ENCODE measurements around the gene C6.
"Not testable (repeated sequence)": the region's sequence is repeated elsewhere in the genome, so short reads cannot be mapped to it uniquely, and the experiment has no call there.

The C6 gene

GRCh38 chr5:41213340-41213739 lies at the start of gene C6:
C6 (minus strand) TSS chr5:41213532; CDS start chr5:41203230, 10,302 bp downstream.
- H3K4me1 Mint-ChIP-seq, result no peaks in the 10 kb centered on the region
- no peak within 1 kb of the TSS for H3K27ac Mint-ChIP-seq
- DNase-seq (ENCODE audit: low spot score in 2 of 2) (no peak), ATAC-seq (no peak)
- H3K36me3 Mint-ChIP-seq, result no peaks in the 10 kb centered on the region
- H3K9me3 Mint-ChIP-seq, result peaks cover 3% of the 10 kb centered on the region
- no peak within 1 kb of the TSS for H3K4me3 Mint-ChIP-seq

- Mint-ChIP-seq H3K9me3 (peaks cover 7% of the 10 kb centered on the region), H3K36me3 (no peaks in the 10 kb centered on the region), H3K4me3 (no peak overlapping the region), H3K4me1 (no peaks in the 10 kb centered on the region), H3K27ac (no peak overlapping the region)
- no peak for DNase-seq (ENCODE audit: low spot score in 2 of 2)
- no peak for ATAC-seq
Observed at GRCh38 chr5:41256400-41256799, 43.1 kb upstream of the C6 start.

DNA sequence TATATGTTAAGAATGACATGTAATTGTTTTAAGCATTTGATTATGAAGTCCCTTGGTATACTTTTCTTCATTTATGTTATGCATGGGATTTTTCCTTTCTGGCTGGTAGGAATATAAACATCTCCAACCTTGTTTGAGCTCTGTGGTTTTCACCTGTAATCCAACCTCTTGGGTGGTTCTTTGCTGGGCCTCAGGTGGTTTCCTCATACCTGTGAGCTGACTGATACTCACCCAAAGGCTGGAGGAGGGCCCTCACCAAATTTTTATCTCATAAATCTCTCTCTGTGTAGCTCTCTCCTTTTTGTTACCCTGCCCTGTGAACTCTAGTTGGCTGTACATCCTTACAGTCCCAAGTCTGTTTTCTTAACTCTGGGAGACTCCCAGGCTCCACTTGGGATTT lies 39.8 kb upstream of the C6 start:
- no peak overlapping the region for H3K27ac Mint-ChIP-seq
- no peak for ATAC-seq
- no peaks in the 10 kb centered on the region for H3K36me3 Mint-ChIP-seq
- H3K4me3 Mint-ChIP-seq, result no peak overlapping the region
- DNase-seq (ENCODE audit: low spot score in 2 of 2), result no peak
- H3K4me1 Mint-ChIP-seq, result no peaks in the 10 kb centered on the region
- H3K9me3 Mint-ChIP-seq, result peaks cover 7% of the 10 kb centered on the region

DNA sequence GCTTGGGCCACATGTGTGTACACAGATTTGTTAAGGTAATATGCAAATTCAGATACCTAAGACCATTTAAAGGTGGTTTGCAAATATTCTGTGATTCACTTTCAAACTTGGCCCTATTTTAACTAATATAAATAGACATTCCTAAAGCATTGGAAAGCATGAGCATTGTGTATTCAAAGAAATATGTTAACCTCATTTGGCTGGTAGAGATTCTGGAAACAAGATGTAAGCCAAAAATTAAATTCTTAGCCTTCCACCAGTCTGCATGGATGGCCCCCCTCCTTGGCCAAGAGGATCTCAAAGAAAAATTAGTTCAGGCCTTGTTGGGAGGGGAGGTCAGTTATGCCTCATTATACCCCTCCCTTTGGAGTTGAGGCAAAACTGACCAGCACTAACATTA lies 38.7 kb upstream of the C6 start:
- Mint-ChIP-seq H3K36me3 (no peaks in the 10 kb centered on the region), H3K9me3 (peaks cover 7% of the 10 kb centered on the region), H3K27ac (no peak overlapping the region), H3K4me3 (no peak overlapping the region), H3K4me1 (no peaks in the 10 kb centered on the region)
- ATAC-seq, result no peak
- no peak for DNase-seq (ENCODE audit: low spot score in 2 of 2)

GRCh38 chr5:41250351-41250987 lies 37.1 kb upstream of the C6 start:
- no peaks in the 10 kb centered on the region for H3K36me3 Mint-ChIP-seq
- DNase-seq (ENCODE audit: low spot score in 2 of 2) (no peak), ATAC-seq (no peak)
- peaks cover 5% of the 10 kb centered on the region for H3K9me3 Mint-ChIP-seq
- no peaks in the 10 kb centered on the region for H3K4me1 Mint-ChIP-seq
- H3K4me3 Mint-ChIP-seq, result no peak overlapping the region
- no peak overlapping the region for H3K27ac Mint-ChIP-seq

- DNase-seq (ENCODE audit: low spot score in 2 of 2), result no peak
- no peak overlapping the region for H3K4me3 Mint-ChIP-seq
- no peak overlapping the region for H3K27ac Mint-ChIP-seq
- H3K9me3 Mint-ChIP-seq, result peaks cover 3% of the 10 kb centered on the region
- H3K4me1 Mint-ChIP-seq, result no peaks in the 10 kb centered on the region
- no peak for ATAC-seq
- H3K36me3 Mint-ChIP-seq, result no peaks in the 10 kb centered on the region
Observed at GRCh38 chr5:41247135-41247534, 33.8 kb upstream of the C6 start.

- no peak overlapping the region for H3K27ac Mint-ChIP-seq
- H3K4me3 Mint-ChIP-seq, result no peak overlapping the region
- no peak for ATAC-seq
- H3K36me3 Mint-ChIP-seq, result no peaks in the 10 kb centered on the region
- H3K9me3 Mint-ChIP-seq, result peaks cover 3% of the 10 kb centered on the region
- no peak for DNase-seq (ENCODE audit: low spot score in 2 of 2)
- H3K4me1 Mint-ChIP-seq, result no peaks in the 10 kb centered on the region
Observed at GRCh38 chr5:41246376-41246775, 33.0 kb upstream of the C6 start.

- H3K4me3 Mint-ChIP-seq, result no peak overlapping the region
- no peak for DNase-seq (ENCODE audit: low spot score in 2 of 2)
- peaks cover 3% of the 10 kb centered on the region for H3K9me3 Mint-ChIP-seq
- no peak overlapping the region for H3K27ac Mint-ChIP-seq
- no peak for ATAC-seq
- no peaks in the 10 kb centered on the region for H3K36me3 Mint-ChIP-seq
- no peaks in the 10 kb centered on the region for H3K4me1 Mint-ChIP-seq
Observed at GRCh38 chr5:41243558-41243957, 30.2 kb upstream of the C6 start.

- no peak overlapping the region for H3K27ac Mint-ChIP-seq
- H3K4me1 Mint-ChIP-seq, result no peaks in the 10 kb centered on the region
- no peaks in the 10 kb centered on the region for H3K36me3 Mint-ChIP-seq
- ATAC-seq (peak; percentile 13), DNase-seq (ENCODE audit: low spot score in 2 of 2) (no peak)
- H3K4me3 Mint-ChIP-seq, result no peak overlapping the region
- peaks cover 7% of the 10 kb centered on the region for H3K9me3 Mint-ChIP-seq
Observed at GRCh38 chr5:41240985-41241384, 27.7 kb upstream of the C6 start.

DNA sequence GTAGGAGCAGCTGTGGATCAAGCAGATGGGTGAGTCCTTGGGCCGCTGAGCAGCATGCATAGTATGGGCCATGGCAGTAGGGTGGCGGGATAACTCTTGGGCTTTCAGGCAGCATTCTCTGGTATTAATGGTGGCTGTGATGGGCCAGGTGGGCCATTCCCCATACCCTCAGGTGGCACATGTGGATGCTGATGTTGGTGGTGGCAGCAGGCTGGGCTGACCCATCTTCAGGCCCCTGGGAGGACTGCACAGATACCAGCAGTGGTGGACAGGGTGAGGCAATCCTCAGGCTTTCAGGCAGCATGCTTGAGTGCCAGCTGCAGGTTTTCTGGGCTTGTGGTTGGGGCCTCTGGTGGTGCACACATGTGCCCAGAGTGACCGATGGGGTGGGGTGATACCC lies 27.1 kb upstream of the C6 start:
- ATAC-seq, result no peak
- H3K4me1 Mint-ChIP-seq, result no peaks in the 10 kb centered on the region
- H3K27ac Mint-ChIP-seq, result no peak overlapping the region
- no peak overlapping the region for H3K4me3 Mint-ChIP-seq
- DNase-seq (ENCODE audit: low spot score in 2 of 2), result no peak
- H3K9me3 Mint-ChIP-seq, result peaks cover 7% of the 10 kb centered on the region
- H3K36me3 Mint-ChIP-seq, result no peaks in the 10 kb centered on the region

GRCh38 chr5:41234475-41234874 lies 21.1 kb upstream of the C6 start:
- no peak overlapping the region for H3K27ac Mint-ChIP-seq
- no peak for DNase-seq (ENCODE audit: low spot score in 2 of 2)
- no peaks in the 10 kb centered on the region for H3K36me3 Mint-ChIP-seq
- H3K9me3 Mint-ChIP-seq, result peaks cover 18% of the 10 kb centered on the region
- no peaks in the 10 kb centered on the region for H3K4me1 Mint-ChIP-seq
- H3K4me3 Mint-ChIP-seq, result no peak overlapping the region
- no peak for ATAC-seq

- DNase-seq (ENCODE audit: low spot score in 2 of 2) (no peak), ATAC-seq (no peak)
- Mint-ChIP-seq H3K27ac (no peak overlapping the region), H3K36me3 (no peaks in the 10 kb centered on the region), H3K4me1 (no peaks in the 10 kb centered on the region), H3K9me3 (peaks cover 24% of the 10 kb centered on the region), H3K4me3 (no peak overlapping the region)
Observed at GRCh38 chr5:41232797-41233196, 19.5 kb upstream of the C6 start.

- H3K4me3 Mint-ChIP-seq; H3K27ac Mint-ChIP-seq; DNase-seq (ENCODE audit: low spot score in 2 of 2); H3K36me3 Mint-ChIP-seq; H3K4me1 Mint-ChIP-seq; ATAC-seq: not testable (repeated sequence)
- peaks cover 28% of the 10 kb centered on the region for H3K9me3 Mint-ChIP-seq
Observed at GRCh38 chr5:41230276-41230675, 16.9 kb upstream of the C6 start.

- peaks cover 9% of the 10 kb centered on the region for H3K9me3 Mint-ChIP-seq
- no peak overlapping the region for H3K4me3 Mint-ChIP-seq
- H3K4me1 Mint-ChIP-seq, result no peaks in the 10 kb centered on the region
- H3K27ac Mint-ChIP-seq, result no peak overlapping the region
- no peak for DNase-seq (ENCODE audit: low spot score in 2 of 2)
- no peaks in the 10 kb centered on the region for H3K36me3 Mint-ChIP-seq
- no peak for ATAC-seq
Observed at GRCh38 chr5:41223962-41224361, 10.6 kb upstream of the C6 start.

DNA sequence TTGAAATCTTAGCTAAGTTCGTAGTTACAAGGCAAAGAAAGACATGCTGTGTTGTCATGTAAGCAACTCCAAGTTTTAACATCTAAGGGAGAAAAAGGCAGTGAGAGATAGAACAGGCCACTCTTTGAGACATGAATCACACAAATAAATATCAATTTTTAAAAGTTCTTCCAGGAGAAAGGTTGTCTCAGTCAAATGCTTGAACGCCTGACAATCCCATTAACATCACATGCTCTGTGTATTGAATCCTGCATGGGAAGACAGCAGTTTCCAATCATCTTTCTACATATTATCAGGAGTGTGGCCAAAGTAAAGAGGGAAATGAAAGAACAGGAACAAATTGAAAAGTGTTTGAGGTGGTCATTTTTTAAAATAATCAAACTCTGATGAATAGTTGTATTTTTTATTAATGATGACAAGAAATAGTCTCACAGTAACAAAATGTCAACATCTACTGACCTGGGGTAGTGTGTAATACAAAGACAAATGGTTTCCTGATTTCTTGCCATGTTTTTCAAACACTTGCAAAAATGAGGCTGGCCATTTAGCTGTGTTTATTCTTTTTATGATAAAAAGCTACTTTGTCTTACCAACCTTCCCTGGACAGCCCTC lies 6.4 kb upstream of the C6 start:
- DNase-seq (ENCODE audit: low spot score in 2 of 2), result no peak
- Mint-ChIP-seq H3K4me3 (no peak overlapping the region), H3K4me1 (no peaks in the 10 kb centered on the region), H3K27ac (no peak overlapping the region), H3K9me3 (peaks cover 3% of the 10 kb centered on the region), H3K36me3 (no peaks in the 10 kb centered on the region)
- no peak for ATAC-seq

GRCh38 chr5:41218929-41219657 lies 5.8 kb upstream of the C6 start:
- no peak for ATAC-seq
- Mint-ChIP-seq H3K9me3 (peaks cover 3% of the 10 kb centered on the region), H3K27ac (no peak overlapping the region), H3K36me3 (no peaks in the 10 kb centered on the region), H3K4me1 (no peaks in the 10 kb centered on the region), H3K4me3 (no peak overlapping the region)
- no peak for DNase-seq (ENCODE audit: low spot score in 2 of 2)

Data from stimulated activated effector memory CD8-positive, alpha-beta T cell treated with anti-CD3 and anti-CD28 coated beads, Interleukin-12 subunit alpha, Interleukin-12 subunit beta, amount 100 ng/mL, for 72 hours (primary cell).